HG03159 (cell line): ENCODE data around the gene ACTRT1.

Experiments
- ATAC-seq: cut with Tn5 transposase; IDR thresholded peaks from one replicate; pipeline ENCODE4 v1.9.1; 2021; ENCODE audit warnings: mild to moderate bottlenecking, moderate library complexity; ENCODE audit not compliant: unreplicated experiment

ACTRT1 gene

DNA sequence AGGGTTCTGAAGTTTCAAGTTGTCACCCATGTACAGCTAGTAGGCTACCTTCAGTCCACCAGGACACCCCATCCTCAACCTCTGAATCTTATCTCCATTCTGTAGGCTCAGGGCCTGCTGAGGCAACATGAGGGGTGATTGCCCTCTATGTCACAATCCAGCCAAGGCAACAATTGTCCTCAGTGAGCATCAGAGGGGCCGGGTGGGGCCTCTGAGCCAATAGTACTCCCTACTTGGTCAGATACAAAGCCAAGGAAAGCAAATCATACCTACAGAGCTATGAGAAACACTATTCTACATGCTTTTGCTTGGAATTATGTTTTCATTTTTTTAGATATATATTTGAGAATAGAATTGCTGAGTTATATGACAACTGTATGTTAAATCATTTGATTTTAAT lies at the start of gene ACTRT1:
Gene ACTRT1 (minus strand): TSS at position 101 of the 400 bp plus-strand sequence. CDS start 197 bp downstream, outside the sequence.
- no peak for ATAC-seq

DNA sequence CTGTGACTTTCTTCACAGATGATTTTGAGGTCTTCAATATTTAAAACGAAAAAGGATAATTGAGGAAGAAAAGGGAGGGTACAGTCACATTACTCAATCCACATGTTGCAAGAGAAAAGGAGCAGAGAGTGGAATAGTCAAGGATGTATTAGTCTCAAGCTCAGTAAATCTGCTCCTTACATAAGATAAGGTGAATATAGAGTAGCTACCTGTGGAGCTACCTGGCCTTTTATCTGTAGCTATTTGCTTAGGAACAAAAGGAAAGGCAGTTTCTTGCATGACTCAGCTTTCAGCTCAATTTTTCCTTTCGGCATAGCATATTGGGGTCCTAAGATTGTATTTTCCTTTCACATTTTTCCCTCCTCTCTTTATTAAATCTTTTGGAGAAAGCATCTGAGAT lies 26.3 kb upstream of the ACTRT1 start:
- no peak for ATAC-seq

DNA sequence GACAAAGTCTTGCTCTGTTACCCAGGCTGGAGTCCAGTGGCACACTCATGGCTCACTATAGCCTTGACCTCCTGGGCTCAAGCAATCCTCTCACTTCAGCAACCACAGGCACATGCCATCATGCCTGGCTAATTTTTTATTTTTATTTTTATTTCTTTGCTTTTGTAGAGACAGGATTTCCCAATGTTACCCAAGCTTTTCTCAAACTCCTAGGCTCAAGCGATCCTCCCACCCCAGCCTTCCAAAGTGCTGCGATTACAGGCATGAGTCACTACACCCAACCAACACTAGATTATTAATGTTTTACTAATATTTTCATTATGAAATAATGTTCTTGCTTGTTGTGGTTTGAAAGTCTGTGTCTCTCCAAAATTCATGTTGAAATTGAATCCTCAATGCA lies 5.2 kb upstream of the ACTRT1 start:
- no peak for ATAC-seq

DNA sequence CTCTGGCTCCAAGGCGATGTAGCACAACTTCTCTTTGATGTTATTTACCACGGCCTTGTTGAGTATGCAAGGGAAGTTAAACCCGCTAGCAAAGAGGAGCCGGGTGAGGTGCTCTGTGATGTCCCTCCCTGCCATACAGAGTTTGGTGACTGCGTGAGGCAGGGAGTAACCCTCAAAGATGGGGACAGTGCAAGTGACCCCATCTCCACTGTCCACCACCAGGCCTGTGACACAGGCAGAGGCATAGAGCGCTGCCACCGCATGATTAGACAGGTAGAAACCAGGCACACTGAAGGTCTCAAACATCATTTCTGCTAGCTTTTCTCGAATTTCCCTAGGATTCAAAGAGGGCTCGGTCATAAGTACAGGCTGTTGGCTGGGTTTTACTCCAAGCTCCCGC lies 677 bp downstream of the ACTRT1 start:
- ATAC-seq, result no peak

DNA sequence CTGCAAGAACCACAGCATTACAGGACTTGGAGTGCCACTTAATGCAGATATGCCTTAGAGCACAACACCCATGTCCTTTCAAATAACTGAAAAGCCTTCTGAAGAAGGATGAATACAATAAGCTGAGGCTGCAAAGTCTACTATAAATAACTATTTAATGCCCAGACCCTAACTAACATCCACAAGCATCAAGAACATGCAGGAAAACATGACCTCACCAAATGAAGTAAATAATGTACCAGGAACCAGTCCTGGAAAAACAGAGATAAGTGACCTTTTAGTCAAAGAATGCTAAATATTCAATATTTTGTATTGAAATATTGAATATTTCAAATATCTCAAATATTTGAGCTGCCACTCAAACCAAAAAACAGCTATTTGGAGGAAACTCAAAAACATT lies 16.9 kb downstream of the ACTRT1 start:
- no peak for ATAC-seq

DNA sequence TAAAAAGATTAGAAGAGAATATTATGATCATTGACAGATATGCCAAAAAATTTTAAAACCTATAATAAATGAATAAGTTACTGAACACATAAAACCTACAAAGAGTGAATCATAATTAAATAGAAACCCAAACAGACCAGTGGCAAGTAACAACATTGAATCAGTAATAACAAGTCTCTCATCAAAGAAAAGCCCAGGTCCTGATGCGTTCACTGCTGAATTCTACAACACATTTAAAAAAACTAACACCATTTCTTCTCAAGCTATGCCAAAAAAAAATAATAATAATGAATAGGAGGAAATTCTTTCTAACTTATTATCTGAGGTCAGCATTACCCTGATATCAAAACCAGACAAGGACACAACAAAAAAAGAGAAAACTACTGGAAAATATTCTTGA lies 30.6 kb downstream of the ACTRT1 start:
- ATAC-seq, result no peak

DNA sequence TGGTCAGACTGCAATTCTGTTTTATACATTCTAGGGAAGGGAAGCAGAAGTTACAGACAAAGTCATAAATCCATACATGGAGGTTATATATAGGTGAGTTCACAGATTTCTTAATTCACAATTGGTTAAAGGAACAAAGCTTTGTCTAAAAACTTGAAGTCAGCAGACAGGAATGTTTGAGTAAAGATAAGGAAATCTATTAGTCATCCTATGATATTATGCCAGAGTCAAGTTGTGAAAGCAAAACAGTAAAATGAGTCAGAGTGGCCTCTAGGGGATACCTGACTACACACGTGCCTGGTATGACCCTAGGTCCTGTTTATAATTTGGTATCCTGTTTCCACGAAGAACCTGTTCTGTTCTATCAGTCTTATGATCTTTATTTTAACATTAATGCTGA lies 31.5 kb downstream of the ACTRT1 start:
- no peak for ATAC-seq

DNA sequence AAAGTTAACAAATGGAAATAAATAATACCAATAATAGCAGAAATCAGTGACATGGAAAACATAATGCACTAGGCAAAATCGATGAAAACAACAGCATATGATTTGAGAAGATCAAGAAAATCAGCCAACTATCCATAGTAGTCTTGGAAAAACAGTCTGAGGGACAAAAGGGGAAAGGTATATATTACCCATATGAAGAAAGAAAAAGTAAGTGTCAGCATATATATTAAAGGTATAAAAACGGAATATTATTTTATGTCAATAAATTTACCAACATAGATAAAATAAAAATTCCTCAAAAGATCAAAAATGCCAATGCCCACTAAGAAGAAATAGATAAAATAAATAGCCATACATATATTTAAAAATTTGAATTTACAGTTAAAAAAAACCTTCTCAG lies 33.0 kb downstream of the ACTRT1 start:
- ATAC-seq, result no peak

DNA sequence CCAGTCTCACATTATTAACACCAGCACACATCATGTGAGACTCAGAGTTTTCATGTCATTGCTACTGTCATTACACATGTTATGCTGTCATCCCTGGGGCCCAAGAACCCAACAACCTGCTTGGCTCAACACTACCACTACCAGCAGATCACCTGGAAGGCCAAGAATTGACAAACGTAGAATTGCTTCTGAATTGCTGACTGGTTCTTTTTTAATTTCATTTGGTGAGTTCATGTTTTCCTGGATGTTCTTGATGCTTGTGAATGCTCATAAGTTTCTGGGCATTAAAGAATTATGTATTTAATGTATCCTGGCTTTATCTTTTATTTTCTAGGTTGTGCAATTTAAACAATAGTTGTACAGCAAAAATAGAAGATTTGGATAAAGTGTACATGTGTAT lies 40.2 kb downstream of the ACTRT1 start:
- no peak for ATAC-seq

DNA sequence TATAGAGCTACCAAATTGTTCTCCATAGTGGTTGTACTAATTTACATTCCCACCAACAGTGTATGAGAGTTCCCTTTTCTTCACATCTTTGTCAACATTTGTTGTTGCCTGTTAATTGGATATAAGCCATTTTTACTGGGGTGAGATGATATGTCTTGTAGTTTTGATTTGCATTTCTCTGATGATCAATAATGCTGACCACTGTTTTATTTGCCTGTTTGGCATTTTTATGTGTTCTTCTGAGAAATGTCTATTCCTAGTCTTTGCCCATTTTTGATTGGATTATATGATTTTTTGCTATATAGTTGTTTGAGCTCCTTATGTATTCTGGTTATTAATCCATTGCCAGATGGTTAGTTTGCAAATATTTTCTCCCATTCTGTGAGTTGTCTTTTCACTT lies 44.3 kb downstream of the ACTRT1 start:
- ATAC-seq, result no peak
